A673 (cell line): Measurements from ENCODE around the gene ATP8B4.

Experiments
- CTCF ChIP-seq: fragments of 300-800, 200-600 bp; sonication (generic); conservative IDR thresholded peaks from 2 replicates; pipeline ENCODE4 v1.5.1; 2017; ENCODE audit warnings: low read depth, mild to moderate bottlenecking, antibody characterized with exemption, low read length, moderate library complexity, mixed read lengths
- EZH2 ChIP-seq: fragments of 200-600 bp; sonication (generic); IDR thresholded peaks from 2 replicates; pipeline ENCODE4 v1.6.1; 2017; ENCODE audit warnings: borderline replicate concordance, low read depth, mild to moderate bottlenecking, mixed read lengths, antibody characterized with exemption, low read length; ENCODE audit not compliant: poor library complexity, severe bottlenecking

GRCh38 chr15:50017522-50017921, 101.5 kb downstream of the ATP8B4 start:
- TF ChIP-seq CTCF (no peak), EZH2 (no peak)
